Nasal cavity respiratory epithelium epithelial cell of viscerocranial mucosa (primary cell): ENCODE results near the gene ETFRF1. TPM values are rescaled to one million over a fixed set of nuclear protein-coding genes. Genes with fewer than 3 reads are reported as not detected.

ENCODE experiments used
- total RNA-seq: library from RNA; depleted of rRNA; stranded (reverse); fragments of >200 nt; gene quantifications from 2 replicates; pipeline ENCODE4 v1.2.3, GENCODE V29; 2014

The ETFRF1 gene
- 13.0 and 13.2 TPM in 2 replicates for total RNA-seq

GRCh38 chr12:25195056-25195971, at the start of gene ETFRF1, which contains the start of gene DNAI7:
TSS of gene ETFRF1 (plus strand) at chr12:25195237. CDS start at chr12:25203957, 8,720 bp downstream.
TSS of gene DNAI7 (minus strand) at chr12:25195160. CDS start at chr12:25195078, 82 bp downstream.

GRCh38 chr12:25250744-25251730, 56.0 kb downstream of the ETFRF1 start, which contains the start of gene KRAS:
TSS of gene KRAS (minus strand) at chr12:25250929.

Other genes starting within 250 kb of the ETFRF1 start
- gene BCAT1, start 246.1 kb upstream of the ETFRF1 start, total RNA-seq, result 30.8 and 37.2 TPM in 2 replicates
- under 0.01 and 0.07 TPM in 2 replicates for gene DNAI7, start 77 bp upstream of the ETFRF1 start, total RNA-seq
- gene KRAS, start 55.7 kb downstream of the ETFRF1 start, total RNA-seq, result 21.5 and 36.2 TPM in 2 replicates